Measurements from ENCODE around the gene ROR1.

Gene ROR1

GRCh38 chr1:63866084-63866483 lies 92.3 kb downstream of the ROR1 start:
- no peak overlapping the region for H3K9ac ChIP-seq (ENCODE audit: insufficient read length)
- H3K36me3 ChIP-seq (ENCODE audit: insufficient read depth, low read length): no peaks in the 10 kb centered on the region
- no peak for TF ChIP-seq POLR2AphosphoS5 (IDR thresholded peaks at IDR 0.05; ENCODE audit: borderline replicate concordance, low read depth, low read length)
- TF ChIP-seq FOXP2 (optimal IDR thresholded peaks at IDR 0.05; ENCODE audit: control extremely low read depth, extremely low read length, insufficient read depth): no peak
- TF ChIP-seq EZH2 (IDR thresholded peaks at IDR 0.05): no peak
- H3K27ac ChIP-seq: no peak overlapping the region
- no peak overlapping the region for H3K4me3 ChIP-seq
- DNase-seq (ENCODE audit: low read depth, low spot score): no peak
- H3K9me3 ChIP-seq (ENCODE audit: low read depth, low read length): no peaks in the 10 kb centered on the region

GRCh38 chr1:63867429-63868176 lies 93.8 kb downstream of the ROR1 start:
- Histone ChIP-seq H3K36me3 (ENCODE audit: insufficient read depth, low read length) (no peaks in the 10 kb centered on the region), H3K27ac (no peak overlapping the region), H3K4me3 (no peak overlapping the region), H3K9me3 (ENCODE audit: low read depth, low read length) (no peaks in the 10 kb centered on the region), H3K9ac (ENCODE audit: insufficient read length) (no peak overlapping the region)
- TF ChIP-seq EZH2 (IDR thresholded peaks at IDR 0.05) (no peak), FOXP2 (optimal IDR thresholded peaks at IDR 0.05; ENCODE audit: control extremely low read depth, extremely low read length, insufficient read depth) (no peak), POLR2AphosphoS5 (IDR thresholded peaks at IDR 0.05; ENCODE audit: borderline replicate concordance, low read depth, low read length) (no peak)
- no peak for DNase-seq (ENCODE audit: low read depth, low spot score)

GRCh38 chr1:63868268-63868781 lies 94.5 kb downstream of the ROR1 start:
- TF ChIP-seq FOXP2 (optimal IDR thresholded peaks at IDR 0.05; ENCODE audit: control extremely low read depth, extremely low read length, insufficient read depth) (no peak), EZH2 (IDR thresholded peaks at IDR 0.05) (no peak), POLR2AphosphoS5 (IDR thresholded peaks at IDR 0.05; ENCODE audit: borderline replicate concordance, low read depth, low read length) (no peak)
- H3K9ac ChIP-seq (ENCODE audit: insufficient read length): no peak overlapping the region
- H3K36me3 ChIP-seq (ENCODE audit: insufficient read depth, low read length): no peaks in the 10 kb centered on the region
- no peak for DNase-seq (ENCODE audit: low read depth, low spot score)
- H3K4me3 ChIP-seq: no peak overlapping the region
- no peak overlapping the region for H3K27ac ChIP-seq
- H3K9me3 ChIP-seq (ENCODE audit: low read depth, low read length): no peaks in the 10 kb centered on the region

- TF ChIP-seq EZH2 (IDR thresholded peaks at IDR 0.05) (no peak), POLR2AphosphoS5 (IDR thresholded peaks at IDR 0.05; ENCODE audit: borderline replicate concordance, low read depth, low read length) (no peak), FOXP2 (optimal IDR thresholded peaks at IDR 0.05; ENCODE audit: control extremely low read depth, extremely low read length, insufficient read depth) (no peak)
Measured at GRCh38 chr1:63870152-63870551, 96.3 kb downstream of the ROR1 start.

GRCh38 chr1:63871463-63871862 lies 97.6 kb downstream of the ROR1 start:
- TF ChIP-seq POLR2AphosphoS5 (IDR thresholded peaks at IDR 0.05; ENCODE audit: borderline replicate concordance, low read depth, low read length) (no peak), FOXP2 (optimal IDR thresholded peaks at IDR 0.05; ENCODE audit: control extremely low read depth, extremely low read length, insufficient read depth) (no peak)
- Histone ChIP-seq H3K9ac (ENCODE audit: insufficient read length) (no peak overlapping the region), H3K27ac (no peak overlapping the region), H3K9me3 (ENCODE audit: low read depth, low read length) (no peaks in the 10 kb centered on the region), H3K4me3 (no peak overlapping the region), H3K36me3 (ENCODE audit: insufficient read depth, low read length) (no peaks in the 10 kb centered on the region)
- DNase-seq (ENCODE audit: low read depth, low spot score): no peak

More at GRCh38 chr1:63870152-63870551, 96.3 kb downstream of the ROR1 start:
- DNase-seq (ENCODE audit: low read depth, low spot score): no peak
- Histone ChIP-seq H3K4me3 (no peak overlapping the region), H3K9me3 (ENCODE audit: low read depth, low read length) (no peaks in the 10 kb centered on the region), H3K9ac (ENCODE audit: insufficient read length) (no peak overlapping the region), H3K27ac (no peak overlapping the region), H3K36me3 (ENCODE audit: insufficient read depth, low read length) (no peaks in the 10 kb centered on the region)

GRCh38 chr1:63873751-63874150 lies 99.9 kb downstream of the ROR1 start:
- no peak for DNase-seq (ENCODE audit: low read depth, low spot score)
- no peak overlapping the region for H3K27ac ChIP-seq
- TF ChIP-seq FOXP2 (optimal IDR thresholded peaks at IDR 0.05; ENCODE audit: control extremely low read depth, extremely low read length, insufficient read depth) (no peak), POLR2AphosphoS5 (IDR thresholded peaks at IDR 0.05; ENCODE audit: borderline replicate concordance, low read depth, low read length) (no peak), EZH2 (IDR thresholded peaks at IDR 0.05) (no peak)
- H3K4me3 ChIP-seq: no peak overlapping the region
- no peaks in the 10 kb centered on the region for H3K36me3 ChIP-seq (ENCODE audit: insufficient read depth, low read length)
- no peak overlapping the region for H3K9ac ChIP-seq (ENCODE audit: insufficient read length)
- H3K9me3 ChIP-seq (ENCODE audit: low read depth, low read length): no peaks in the 10 kb centered on the region

GRCh38 chr1:63874278-63874880 lies 100.6 kb downstream of the ROR1 start:
- H3K9ac ChIP-seq (ENCODE audit: insufficient read length): no peak overlapping the region
- TF ChIP-seq FOXP2 (optimal IDR thresholded peaks at IDR 0.05; ENCODE audit: control extremely low read depth, extremely low read length, insufficient read depth) (no peak), POLR2AphosphoS5 (IDR thresholded peaks at IDR 0.05; ENCODE audit: borderline replicate concordance, low read depth, low read length) (no peak), EZH2 (IDR thresholded peaks at IDR 0.05) (no peak)
- no peak overlapping the region for H3K27ac ChIP-seq
- no peak overlapping the region for H3K4me3 ChIP-seq
- no peak for DNase-seq (ENCODE audit: low read depth, low spot score)
- no peaks in the 10 kb centered on the region for H3K36me3 ChIP-seq (ENCODE audit: insufficient read depth, low read length)
- H3K9me3 ChIP-seq (ENCODE audit: low read depth, low read length): no peaks in the 10 kb centered on the region

GRCh38 chr1:63875636-63876035 lies 101.8 kb downstream of the ROR1 start:
- Histone ChIP-seq H3K4me3 (no peak overlapping the region), H3K9ac (ENCODE audit: insufficient read length) (no peak overlapping the region), H3K9me3 (ENCODE audit: low read depth, low read length) (no peaks in the 10 kb centered on the region), H3K27ac (no peak overlapping the region), H3K36me3 (ENCODE audit: insufficient read depth, low read length) (no peaks in the 10 kb centered on the region)
- DNase-seq (ENCODE audit: low read depth, low spot score): no peak
- no peak for TF ChIP-seq FOXP2 (optimal IDR thresholded peaks at IDR 0.05; ENCODE audit: control extremely low read depth, extremely low read length, insufficient read depth)
- TF ChIP-seq POLR2AphosphoS5 (IDR thresholded peaks at IDR 0.05; ENCODE audit: borderline replicate concordance, low read depth, low read length): no peak
- no peak for TF ChIP-seq EZH2 (IDR thresholded peaks at IDR 0.05)

Data from SK-N-MC (cell line).